Measurements from ENCODE around the gene CEP192.

- TF ChIP-seq POLR2A (IDR thresholded peaks at IDR 0.05), result no peak
- no peak for TF ChIP-seq CTCF (IDR thresholded peaks at IDR 0.05)
Measured at GRCh38 chr18:13131283-13131682, 140.1 kb downstream of the CEP192 start.

Measured in testis (tissue), 2 donors.